Stimulated activated CD8-positive, alpha-beta memory T cell treated with anti-CD3 and anti-CD28 coated beads, Interleukin-4, amount 100 ng/mL, for 48 hours (primary cell): ENCODE results near the gene GDE1.

Experiments
- DNase-seq: peaks from one replicate; pipeline ENCODE4 v3.0.0-alpha.2; 2020

The GDE1 gene

DNA sequence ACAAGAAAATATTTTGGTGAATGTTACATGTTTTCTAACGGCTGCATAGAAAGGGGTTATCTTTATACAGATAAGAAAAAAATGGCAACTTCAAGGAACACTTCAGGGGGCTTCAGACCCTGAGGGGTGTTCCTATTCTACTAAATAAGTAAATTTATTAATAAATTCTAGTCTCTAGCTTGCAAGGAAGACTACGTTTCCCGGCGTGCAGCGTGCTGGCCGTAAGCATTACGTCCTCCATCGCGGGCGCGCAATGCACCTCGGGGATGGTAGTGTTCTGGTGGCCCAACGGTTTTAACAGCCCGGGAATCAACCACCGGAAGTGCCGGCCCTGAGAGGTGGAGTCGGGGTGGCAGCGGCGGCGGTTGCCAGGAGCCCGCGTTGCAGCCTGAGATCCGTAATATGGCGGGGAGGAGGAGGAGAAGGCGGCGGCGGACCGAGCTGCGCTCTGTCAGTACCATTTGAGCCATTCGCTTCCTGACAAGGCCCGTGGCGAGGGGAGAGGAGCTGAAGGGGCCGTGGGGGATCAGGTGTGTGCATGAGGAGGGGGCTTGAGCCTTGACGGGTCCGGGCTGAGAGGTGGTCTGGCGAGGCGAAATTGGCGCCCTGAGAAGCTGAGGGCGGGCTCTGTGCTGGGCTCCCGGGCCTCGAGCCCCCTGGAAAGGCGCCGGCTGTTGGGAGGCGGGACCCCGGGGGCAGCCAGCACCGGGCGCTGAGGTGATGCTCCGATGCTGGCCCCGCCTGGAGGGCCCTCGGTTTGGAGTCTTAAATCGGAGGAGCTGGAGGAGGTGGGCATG lies 1.9 kb upstream of the GDE1 start, which contains the start of gene CCP110:
Gene CCP110 (plus strand): TSS at position 384 of the 797 bp plus-strand sequence. CDS start 3,940 bp downstream, outside the sequence.
- DNase-seq = peak; percentile 96

DNA sequence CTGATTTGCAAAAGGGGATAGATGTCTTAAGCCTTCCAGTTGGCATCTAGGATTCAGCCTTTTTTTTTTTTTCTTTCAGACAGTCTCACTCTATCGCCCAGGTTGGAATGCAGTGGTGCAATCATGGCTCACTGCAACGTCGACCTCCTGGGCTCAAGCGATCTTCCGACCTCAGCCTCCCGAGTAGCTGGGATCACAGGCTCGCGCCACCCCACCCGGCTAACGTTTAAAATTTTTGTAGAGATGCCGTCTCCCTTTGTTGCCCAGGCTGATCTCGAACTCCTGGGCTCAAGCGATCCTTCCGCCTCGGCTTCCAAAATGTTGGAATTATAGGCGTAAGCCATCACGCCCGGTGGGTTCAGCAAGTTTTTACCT lies 1.3 kb upstream of the GDE1 start:
- DNase-seq = no peak

DNA sequence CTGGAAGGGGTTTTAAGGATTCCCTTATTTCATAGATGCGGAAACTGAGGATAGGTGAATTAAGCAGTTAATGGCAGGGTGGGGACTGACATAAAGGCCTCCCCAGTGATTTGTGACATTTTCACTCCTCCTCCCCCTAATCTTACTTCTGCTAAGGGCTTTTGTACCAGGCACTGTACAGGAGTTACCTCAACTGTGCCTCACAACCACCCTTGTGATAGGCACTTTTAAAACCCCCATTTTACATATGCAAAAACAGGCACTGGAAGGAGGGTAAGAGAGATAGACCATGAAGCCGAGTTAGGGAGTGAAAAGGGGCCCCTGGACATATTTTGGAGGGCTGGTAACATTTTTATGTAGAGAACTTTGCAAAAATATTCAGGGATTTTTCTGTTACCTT lies 862 bp upstream of the GDE1 start:
- DNase-seq = no peak

DNA sequence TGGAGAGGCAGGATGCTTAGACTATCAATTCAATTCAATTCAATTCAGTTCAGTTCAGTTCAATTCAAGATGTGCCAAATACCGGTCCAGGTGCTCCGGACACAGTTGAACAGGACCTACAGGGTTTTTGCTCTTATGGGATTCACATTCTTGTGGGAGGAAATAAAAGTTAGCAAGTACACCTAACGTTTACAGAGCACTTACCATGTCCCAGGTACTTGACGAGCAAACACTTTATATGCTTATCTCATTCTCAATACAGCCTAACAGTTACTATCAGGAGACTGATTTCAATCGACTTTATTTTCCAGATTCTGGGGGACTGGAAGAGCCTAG lies 467 bp upstream of the GDE1 start:
- DNase-seq = no peak

- DNase-seq = peak; percentile 39
These were observed 1.0 kb downstream of the GDE1 start for GRCh38 chr16:19520861-19521331.

- DNase-seq = no peak
These were observed 3.5 kb downstream of the GDE1 start for GRCh38 chr16:19518388-19518787.

- no peak for DNase-seq
These were observed 4.3 kb downstream of the GDE1 start for GRCh38 chr16:19517424-19518089.

DNA sequence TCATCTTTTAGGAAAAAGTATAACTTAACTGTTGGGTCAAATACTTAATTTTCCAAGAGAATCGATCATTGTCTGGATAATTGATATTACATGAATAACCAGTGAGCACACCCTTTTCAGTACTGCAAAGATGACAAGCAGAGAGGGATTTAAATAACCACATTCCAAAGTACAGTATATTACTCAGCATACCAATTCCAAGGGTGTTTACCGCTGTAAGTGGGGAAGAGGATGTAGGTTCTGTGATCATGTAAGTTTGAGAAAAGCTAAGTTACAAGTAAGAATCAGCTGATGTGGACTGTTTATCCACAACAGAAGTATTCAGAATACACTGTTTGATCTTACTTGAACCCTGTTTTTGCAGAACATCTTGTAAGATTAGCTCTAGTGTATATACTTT lies 6.1 kb downstream of the GDE1 start:
- DNase-seq = no peak

- DNase-seq = no peak
These were observed 8.4 kb downstream of the GDE1 start for GRCh38 chr16:19513377-19514053.

DNA sequence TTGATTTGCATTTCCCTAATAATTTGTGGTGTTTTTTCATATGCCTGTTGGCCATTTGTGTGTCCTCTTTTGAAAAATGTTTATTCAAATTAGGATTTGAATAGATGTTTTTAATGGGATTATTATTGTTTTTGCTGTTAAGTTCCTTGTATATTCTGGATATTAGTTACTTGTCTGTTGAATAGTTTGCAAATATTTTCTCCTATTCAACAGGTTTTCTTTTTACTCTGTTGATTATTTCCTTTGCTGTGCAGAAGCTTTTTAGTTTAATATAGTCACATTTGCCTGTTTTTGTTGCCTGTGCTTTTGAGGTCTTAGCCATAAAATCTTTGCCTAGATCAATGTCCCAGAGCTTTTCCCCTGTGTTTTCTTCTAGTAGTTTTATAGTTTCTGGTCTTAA lies 9.6 kb downstream of the GDE1 start:
- DNase-seq = no peak

DNA sequence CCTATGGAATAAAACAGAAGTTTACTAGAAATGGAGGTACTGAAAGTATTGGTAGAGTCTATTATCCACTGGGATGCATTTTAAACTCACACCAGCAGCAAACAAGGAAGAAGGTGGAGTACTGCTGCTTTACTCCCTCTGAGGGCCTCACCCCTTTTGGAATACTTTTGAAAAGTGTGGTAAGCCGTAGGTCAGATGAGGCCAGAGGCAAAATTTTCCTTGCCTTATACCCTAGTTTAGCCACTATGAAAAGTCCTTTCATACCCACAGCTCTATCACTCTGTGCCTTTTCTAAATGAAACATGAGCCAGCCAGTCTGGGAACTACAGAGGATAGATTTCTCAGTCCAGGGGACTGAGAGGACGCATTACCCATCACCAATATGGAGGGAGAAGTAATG lies 14.0 kb downstream of the GDE1 start:
- no peak for DNase-seq

DNA sequence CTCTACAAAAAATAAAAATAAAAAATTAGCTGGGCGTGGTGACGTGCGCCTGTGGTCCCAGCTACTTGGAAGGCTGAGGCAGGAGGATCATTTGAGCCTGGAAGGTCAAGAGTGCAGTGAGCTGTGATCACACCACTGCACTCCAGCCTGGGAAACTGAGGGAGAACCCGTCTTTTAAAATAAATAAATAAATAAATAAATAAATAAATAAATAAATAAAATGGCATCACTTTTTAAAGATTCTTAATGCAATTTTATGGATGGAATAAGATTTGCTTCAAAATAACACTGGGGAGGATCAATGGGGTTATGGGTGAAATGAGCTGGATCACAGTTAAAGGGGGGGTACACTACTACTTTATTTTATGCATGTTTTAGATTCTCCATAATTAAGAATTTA lies 14.9 kb downstream of the GDE1 start:
- DNase-seq = no peak

- no peak for DNase-seq
These were observed 16.1 kb downstream of the GDE1 start for GRCh38 chr16:19505600-19506303.

GRCh38 chr16:19503461-19504075 lies 18.3 kb downstream of the GDE1 start:
- no peak for DNase-seq

DNA sequence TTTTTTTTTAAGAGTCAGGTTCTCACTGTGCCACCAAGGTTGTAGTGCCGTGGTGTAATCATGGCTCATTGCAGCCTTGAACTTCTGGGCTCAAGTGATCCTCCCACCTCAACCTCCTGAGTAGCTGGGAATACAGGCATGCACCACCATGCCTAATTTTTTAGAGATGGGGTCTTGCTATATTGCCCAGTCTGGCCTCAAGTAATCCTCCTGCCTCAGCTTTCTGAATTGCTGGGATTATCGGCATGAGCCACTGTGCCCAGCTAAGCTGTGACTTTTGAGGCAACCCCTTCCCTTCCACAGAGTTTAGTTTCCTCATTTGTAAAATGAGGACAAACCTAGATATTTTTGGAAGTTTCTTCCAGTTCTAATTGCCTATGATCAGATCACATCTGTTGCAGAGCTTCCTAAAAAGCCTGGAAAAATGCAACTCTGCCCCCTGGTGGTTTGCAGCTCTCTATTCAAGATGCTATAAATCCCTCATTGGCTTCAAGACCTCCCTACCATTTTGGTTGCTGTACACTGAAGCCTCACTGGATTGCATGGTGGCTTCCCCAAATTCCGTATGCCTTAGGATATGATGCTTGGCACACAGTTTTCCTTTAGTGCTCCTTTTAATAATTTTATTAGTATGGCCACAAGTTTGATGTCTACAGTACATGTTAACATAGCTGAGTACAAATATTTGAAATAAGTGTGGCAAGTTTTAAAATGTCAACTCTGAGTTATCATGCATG lies 19.3 kb downstream of the GDE1 start:
- peak; percentile 81 for DNase-seq

DNA sequence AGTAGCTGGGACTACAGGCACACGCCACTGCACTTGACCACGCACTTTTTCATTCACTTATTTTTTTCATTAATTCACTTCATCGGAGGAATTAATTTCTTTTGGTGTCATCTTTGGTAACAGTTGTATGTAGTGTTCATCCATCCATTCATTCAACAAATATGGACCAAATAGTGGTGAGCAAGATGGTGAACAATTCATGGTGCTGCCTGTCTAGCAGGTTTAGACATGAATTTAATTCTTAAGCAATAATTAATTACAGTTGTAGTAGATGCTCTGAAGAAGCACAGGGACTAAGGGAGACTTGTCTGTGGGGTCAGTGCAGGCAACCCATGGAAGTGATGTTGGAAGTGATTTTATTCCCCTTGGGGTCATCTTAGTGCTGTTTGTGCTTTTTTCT lies 22.4 kb downstream of the GDE1 start:
- DNase-seq = no peak

GRCh38 chr16:19499006-19499405 lies 22.9 kb downstream of the GDE1 start:
- DNase-seq = no peak

DNA sequence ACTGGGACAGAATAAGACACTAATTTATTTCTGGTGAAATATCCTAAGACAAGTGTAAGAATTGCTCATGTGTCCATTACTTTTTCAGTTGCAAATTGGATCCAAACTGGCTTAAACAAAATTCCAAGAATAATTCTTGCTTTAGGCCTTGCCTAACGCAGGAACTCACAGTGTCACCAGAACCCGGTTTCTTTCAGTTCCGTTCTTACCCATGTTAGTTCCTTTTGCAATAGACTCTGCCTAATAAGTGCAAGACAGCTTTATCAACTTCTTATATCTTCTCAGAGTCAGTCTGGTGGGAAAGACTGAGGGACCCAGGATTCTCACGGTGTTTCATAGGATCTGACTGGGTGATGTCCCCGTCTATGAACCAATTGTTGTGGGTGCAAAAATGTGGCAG lies 24.7 kb downstream of the GDE1 start:
- DNase-seq = no peak

GRCh38 chr16:19490619-19491018 lies 31.3 kb downstream of the GDE1 start:
- no peak for DNase-seq

- no peak for DNase-seq
These were observed 33.7 kb downstream of the GDE1 start for GRCh38 chr16:19488213-19488640.

GRCh38 chr16:19486750-19487325 lies 35.1 kb downstream of the GDE1 start:
- no peak for DNase-seq

DNA sequence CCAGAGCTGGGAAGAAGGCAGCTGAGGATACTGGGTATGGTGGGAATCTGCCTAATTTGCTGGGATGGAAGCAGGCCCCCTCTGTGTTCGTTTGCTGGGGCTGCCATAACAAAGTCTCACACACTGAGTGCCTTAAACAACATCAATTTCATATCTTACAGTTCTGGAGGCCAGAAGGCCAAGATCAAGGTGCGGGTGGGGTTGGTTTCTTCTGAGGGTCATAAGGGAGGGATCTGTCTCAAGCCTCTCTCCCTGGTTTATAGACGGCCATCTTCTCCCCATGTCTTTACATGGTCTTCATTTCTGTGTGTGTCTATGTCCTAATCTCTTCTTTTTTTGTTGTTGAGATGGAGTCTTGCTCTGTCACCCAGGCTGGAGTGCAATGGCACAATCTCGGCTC lies 35.8 kb downstream of the GDE1 start:
- no peak for DNase-seq
